ENCODE results near the gene LYRM1.
"Not testable (repeated sequence)": the region's sequence is repeated elsewhere in the genome, so short reads cannot be mapped to it uniquely, and the experiment has no call there.

LYRM1 gene

GRCh38 chr16:20862162-20862960, 38.2 kb upstream of the LYRM1 start:
- H3K4me3 ChIP-seq (ENCODE audit: low read depth in 1 of 2, low read length in 2 of 2): no peak overlapping the region
- H3K9me3 ChIP-seq (ENCODE audit: control insufficient read depth in 1 of 2, low read length in 2 of 2): no peaks in the 10 kb centered on the region
- peaks cover 20 to 25% of the 10 kb centered on the region in 2 donors for H3K36me3 ChIP-seq (ENCODE audit: control insufficient read depth in 1 of 2, insufficient read depth in 2 of 2, low read length in 2 of 2)
- H3K27ac ChIP-seq (ENCODE audit: low read length): no peak overlapping the region
- H3K27me3 ChIP-seq (ENCODE audit: low read depth, low read length): no peaks in the 10 kb centered on the region
- H3K4me1 ChIP-seq (ENCODE audit: control insufficient read depth in 1 of 2, insufficient read depth in 2 of 2, low read length in 2 of 2): peaks cover 20 to 30% of the 10 kb centered on the region in 2 donors

- not testable (repeated sequence) for H3K4me3 ChIP-seq (ENCODE audit: low read depth in 1 of 2, low read length in 2 of 2); H3K9me3 ChIP-seq (ENCODE audit: control insufficient read depth in 1 of 2, low read length in 2 of 2); H3K27ac ChIP-seq (ENCODE audit: low read length); H3K27me3 ChIP-seq (ENCODE audit: low read depth, low read length)
- H3K4me1 ChIP-seq (ENCODE audit: control insufficient read depth in 1 of 2, insufficient read depth in 2 of 2, low read length in 2 of 2): peaks cover 37 to 50% of the 10 kb centered on the region in 2 donors
- peaks cover 20 to 25% of the 10 kb centered on the region in 2 donors for H3K36me3 ChIP-seq (ENCODE audit: control insufficient read depth in 1 of 2, insufficient read depth in 2 of 2, low read length in 2 of 2)
These were observed 36.2 kb upstream of the LYRM1 start for GRCh38 chr16:20864376-20864775.

- peak overlapping the region; percentile 81 for H3K27ac ChIP-seq (ENCODE audit: low read length)
- peaks cover 47 to 53% of the 10 kb centered on the region in 2 donors for H3K4me1 ChIP-seq (ENCODE audit: control insufficient read depth in 1 of 2, insufficient read depth in 2 of 2, low read length in 2 of 2)
- no peaks in the 10 kb centered on the region for H3K27me3 ChIP-seq (ENCODE audit: low read depth, low read length)
- H3K4me3 ChIP-seq (ENCODE audit: low read depth in 1 of 2, low read length in 2 of 2): no peak overlapping the region
- peaks cover 12 to 20% of the 10 kb centered on the region in 2 donors for H3K36me3 ChIP-seq (ENCODE audit: control insufficient read depth in 1 of 2, insufficient read depth in 2 of 2, low read length in 2 of 2)
- H3K9me3 ChIP-seq (ENCODE audit: control insufficient read depth in 1 of 2, low read length in 2 of 2): no peaks in the 10 kb centered on the region
These were observed 35.0 kb upstream of the LYRM1 start for GRCh38 chr16:20865420-20866131.

GRCh38 chr16:20866145-20866772, 34.3 kb upstream of the LYRM1 start:
- Histone ChIP-seq H3K27ac (ENCODE audit: low read length) (peak overlapping the region; percentile 81), H3K4me1 (ENCODE audit: control insufficient read depth in 1 of 2, insufficient read depth in 2 of 2, low read length in 2 of 2) (peaks cover 49 to 59% of the 10 kb centered on the region in 2 donors), H3K9me3 (ENCODE audit: control insufficient read depth in 1 of 2, low read length in 2 of 2) (no peaks in the 10 kb centered on the region), H3K27me3 (ENCODE audit: low read depth, low read length) (no peaks in the 10 kb centered on the region), H3K36me3 (ENCODE audit: control insufficient read depth in 1 of 2, insufficient read depth in 2 of 2, low read length in 2 of 2) (peaks cover 8 to 15% of the 10 kb centered on the region in 2 donors), H3K4me3 (ENCODE audit: low read depth in 1 of 2, low read length in 2 of 2) (no peak overlapping the region)

- Histone ChIP-seq H3K9me3 (ENCODE audit: control insufficient read depth in 1 of 2, low read length in 2 of 2) (no peaks in the 10 kb centered on the region), H3K4me1 (ENCODE audit: control insufficient read depth in 1 of 2, insufficient read depth in 2 of 2, low read length in 2 of 2) (peaks cover 49 to 64% of the 10 kb centered on the region in 2 donors), H3K36me3 (ENCODE audit: control insufficient read depth in 1 of 2, insufficient read depth in 2 of 2, low read length in 2 of 2) (peaks cover 6 to 10% of the 10 kb centered on the region in 2 donors), H3K27me3 (ENCODE audit: low read depth, low read length) (no peaks in the 10 kb centered on the region), H3K4me3 (ENCODE audit: low read depth in 1 of 2, low read length in 2 of 2) (no peak overlapping the region), H3K27ac (ENCODE audit: low read length) (peak overlapping the region; percentile 81)
These were observed 33.8 kb upstream of the LYRM1 start for GRCh38 chr16:20866801-20867200.

- Histone ChIP-seq H3K4me3 (ENCODE audit: low read depth in 1 of 2, low read length in 2 of 2) (no peak overlapping the region), H3K27ac (ENCODE audit: low read length) (no peak overlapping the region), H3K4me1 (ENCODE audit: control insufficient read depth in 1 of 2, insufficient read depth in 2 of 2, low read length in 2 of 2) (peaks cover 49 to 71% of the 10 kb centered on the region in 2 donors)
These were observed 33.0 kb upstream of the LYRM1 start for GRCh38 chr16:20867585-20867984.

GRCh38 chr16:20868890-20869289, 31.7 kb upstream of the LYRM1 start:
- H3K27ac ChIP-seq (ENCODE audit: low read length): peak overlapping the region; percentile 70
- H3K4me1 ChIP-seq (ENCODE audit: control insufficient read depth in 1 of 2, insufficient read depth in 2 of 2, low read length in 2 of 2): peaks cover 49 to 73% of the 10 kb centered on the region in 2 donors
- no peak overlapping the region for H3K4me3 ChIP-seq (ENCODE audit: low read depth in 1 of 2, low read length in 2 of 2)

More at GRCh38 chr16:20867585-20867984, 33.0 kb upstream of the LYRM1 start:
- H3K36me3 ChIP-seq (ENCODE audit: control insufficient read depth in 1 of 2, insufficient read depth in 2 of 2, low read length in 2 of 2): peaks cover 0 to 3% of the 10 kb centered on the region in 2 donors
- no peaks in the 10 kb centered on the region for H3K27me3 ChIP-seq (ENCODE audit: low read depth, low read length)
- no peaks in the 10 kb centered on the region for H3K9me3 ChIP-seq (ENCODE audit: control insufficient read depth in 1 of 2, low read length in 2 of 2)

GRCh38 chr16:20870122-20870820, 30.3 kb upstream of the LYRM1 start:
- H3K36me3 ChIP-seq (ENCODE audit: control insufficient read depth in 1 of 2, insufficient read depth in 2 of 2, low read length in 2 of 2): peaks cover 0 to 3% of the 10 kb centered on the region in 2 donors
- H3K4me3 ChIP-seq (ENCODE audit: low read depth in 1 of 2, low read length in 2 of 2): no peak overlapping the region
- H3K9me3 ChIP-seq (ENCODE audit: control insufficient read depth in 1 of 2, low read length in 2 of 2): no peaks in the 10 kb centered on the region
- H3K27ac ChIP-seq (ENCODE audit: low read length): peak overlapping the region; percentile 28
- peaks cover 49 to 78% of the 10 kb centered on the region in 2 donors for H3K4me1 ChIP-seq (ENCODE audit: control insufficient read depth in 1 of 2, insufficient read depth in 2 of 2, low read length in 2 of 2)
- H3K27me3 ChIP-seq (ENCODE audit: low read depth, low read length): no peaks in the 10 kb centered on the region

More at GRCh38 chr16:20868890-20869289, 31.7 kb upstream of the LYRM1 start:
- Histone ChIP-seq H3K9me3 (ENCODE audit: control insufficient read depth in 1 of 2, low read length in 2 of 2) (no peaks in the 10 kb centered on the region), H3K36me3 (ENCODE audit: control insufficient read depth in 1 of 2, insufficient read depth in 2 of 2, low read length in 2 of 2) (peaks cover 0 to 3% of the 10 kb centered on the region in 2 donors), H3K27me3 (ENCODE audit: low read depth, low read length) (no peaks in the 10 kb centered on the region)

- no peak overlapping the region for H3K27ac ChIP-seq (ENCODE audit: low read length)
- H3K36me3 ChIP-seq (ENCODE audit: control insufficient read depth in 1 of 2, insufficient read depth in 2 of 2, low read length in 2 of 2): no peaks in the 10 kb centered on the region
- no peaks in the 10 kb centered on the region for H3K27me3 ChIP-seq (ENCODE audit: low read depth, low read length)
- H3K9me3 ChIP-seq (ENCODE audit: control insufficient read depth in 1 of 2, low read length in 2 of 2): no peaks in the 10 kb centered on the region
- no peak overlapping the region for H3K4me3 ChIP-seq (ENCODE audit: low read depth in 1 of 2, low read length in 2 of 2)
- H3K4me1 ChIP-seq (ENCODE audit: control insufficient read depth in 1 of 2, insufficient read depth in 2 of 2, low read length in 2 of 2): peaks cover 40 to 71% of the 10 kb centered on the region in 2 donors
These were observed 29.3 kb upstream of the LYRM1 start for GRCh38 chr16:20871258-20871657.

- Histone ChIP-seq H3K4me3 (ENCODE audit: low read depth in 1 of 2, low read length in 2 of 2) (no peak overlapping the region), H3K9me3 (ENCODE audit: control insufficient read depth in 1 of 2, low read length in 2 of 2) (no peaks in the 10 kb centered on the region), H3K27ac (ENCODE audit: low read length) (no peak overlapping the region), H3K27me3 (ENCODE audit: low read depth, low read length) (no peaks in the 10 kb centered on the region), H3K4me1 (ENCODE audit: control insufficient read depth in 1 of 2, insufficient read depth in 2 of 2, low read length in 2 of 2) (peaks cover 31 to 62% of the 10 kb centered on the region in 2 donors), H3K36me3 (ENCODE audit: control insufficient read depth in 1 of 2, insufficient read depth in 2 of 2, low read length in 2 of 2) (no peaks in the 10 kb centered on the region)
These were observed 28.4 kb upstream of the LYRM1 start for GRCh38 chr16:20871941-20872815.
